ENCODE measurements around the gene SNORC.

DNA sequence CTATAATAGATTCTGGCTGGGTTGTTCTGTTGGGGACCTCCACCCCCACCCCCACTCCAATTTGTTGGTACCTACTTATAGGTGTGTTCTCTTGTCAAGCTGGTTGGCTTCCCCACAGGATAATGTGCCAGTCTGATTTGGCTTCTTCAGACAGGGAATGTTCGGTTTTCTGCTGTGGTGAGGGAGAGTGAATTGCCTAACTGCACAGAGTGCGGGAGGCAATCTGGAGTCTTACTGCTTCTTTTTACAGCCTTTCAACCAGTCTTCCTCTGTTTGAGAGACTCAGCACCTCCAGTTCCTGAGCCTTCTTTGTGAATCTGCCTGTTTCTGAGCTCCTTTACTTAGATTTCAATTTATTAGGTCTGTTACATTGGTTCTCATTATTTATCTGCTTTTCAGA lies 27.4 kb upstream of the SNORC start:
- TF ChIP-seq FOXP2 (optimal IDR thresholded peaks at IDR 0.05; ENCODE audit: control extremely low read depth, extremely low read length, insufficient read depth) (no peak), POLR2AphosphoS5 (IDR thresholded peaks at IDR 0.05; ENCODE audit: borderline replicate concordance, low read depth, low read length) (no peak)
